GM04503 (cell line): ENCODE data around the gene GRID1.
"Not testable (repeated sequence)": the region's sequence is repeated elsewhere in the genome, so short reads cannot be mapped to it uniquely, and the experiment has no call there.

Experiments used
- DNase-seq: peaks from one replicate; pipeline ENCODE4 v3.0.0-alpha.2; 2012; ENCODE audit warnings: low read depth

GRID1 gene

GRCh38 chr10:85863301-85864172 lies 503.1 kb downstream of the GRID1 start:
- no peak for DNase-seq

- no peak for DNase-seq
Observed at GRCh38 chr10:85862771-85863170, 503.8 kb downstream of the GRID1 start.

- DNase-seq: no peak
Observed at GRCh38 chr10:85861513-85862197, 504.9 kb downstream of the GRID1 start.

- no peak for DNase-seq
Observed at GRCh38 chr10:85859859-85860258, 506.7 kb downstream of the GRID1 start.

- DNase-seq: no peak
Observed at GRCh38 chr10:85858776-85859515, 507.6 kb downstream of the GRID1 start.

- DNase-seq: no peak
Observed at GRCh38 chr10:85857791-85858190, 508.8 kb downstream of the GRID1 start.

- DNase-seq: no peak
Observed at GRCh38 chr10:85857305-85857704, 509.3 kb downstream of the GRID1 start.

- DNase-seq: no peak
Observed at GRCh38 chr10:85851934-85852333, 514.7 kb downstream of the GRID1 start.

GRCh38 chr10:85851325-85851724 lies 515.3 kb downstream of the GRID1 start:
- DNase-seq: no peak

- no peak for DNase-seq
Observed at GRCh38 chr10:85850736-85851135, 515.9 kb downstream of the GRID1 start.

GRCh38 chr10:85849315-85849714 lies 517.3 kb downstream of the GRID1 start:
- DNase-seq: no peak

- no peak for DNase-seq
Observed at GRCh38 chr10:85848756-85849155, 517.8 kb downstream of the GRID1 start.

GRCh38 chr10:85847085-85847484 lies 519.5 kb downstream of the GRID1 start:
- no peak for DNase-seq

GRCh38 chr10:85838660-85839059 lies 527.9 kb downstream of the GRID1 start:
- not testable (repeated sequence) for DNase-seq

- DNase-seq: no peak
Observed at GRCh38 chr10:85832988-85833387, 533.6 kb downstream of the GRID1 start.

- no peak for DNase-seq
Observed at GRCh38 chr10:85831422-85831821, 535.2 kb downstream of the GRID1 start.

GRCh38 chr10:85826377-85826776 lies 540.2 kb downstream of the GRID1 start:
- DNase-seq: no peak

GRCh38 chr10:85811405-85811804 lies 555.2 kb downstream of the GRID1 start:
- no peak for DNase-seq

- no peak for DNase-seq
Observed at GRCh38 chr10:85810674-85811073, 555.9 kb downstream of the GRID1 start.

- no peak for DNase-seq
Observed at GRCh38 chr10:85795460-85795859, 571.1 kb downstream of the GRID1 start.

- DNase-seq: no peak
Observed at GRCh38 chr10:85794553-85794952, 572.0 kb downstream of the GRID1 start.

GRCh38 chr10:85792533-85792858 lies 574.1 kb downstream of the GRID1 start:
- DNase-seq: no peak
